Measurements from ENCODE around the gene LRRIQ1. TPM values are rescaled to one million over a fixed set of nuclear protein-coding genes. Genes with fewer than 3 reads are reported as not detected.

LRRIQ1 gene
- total and polyA plus RNA-seq, 2 of the 4 experiments (the other 2 are of a cell fraction): under 0.01 to 0.05 TPM

DNA sequence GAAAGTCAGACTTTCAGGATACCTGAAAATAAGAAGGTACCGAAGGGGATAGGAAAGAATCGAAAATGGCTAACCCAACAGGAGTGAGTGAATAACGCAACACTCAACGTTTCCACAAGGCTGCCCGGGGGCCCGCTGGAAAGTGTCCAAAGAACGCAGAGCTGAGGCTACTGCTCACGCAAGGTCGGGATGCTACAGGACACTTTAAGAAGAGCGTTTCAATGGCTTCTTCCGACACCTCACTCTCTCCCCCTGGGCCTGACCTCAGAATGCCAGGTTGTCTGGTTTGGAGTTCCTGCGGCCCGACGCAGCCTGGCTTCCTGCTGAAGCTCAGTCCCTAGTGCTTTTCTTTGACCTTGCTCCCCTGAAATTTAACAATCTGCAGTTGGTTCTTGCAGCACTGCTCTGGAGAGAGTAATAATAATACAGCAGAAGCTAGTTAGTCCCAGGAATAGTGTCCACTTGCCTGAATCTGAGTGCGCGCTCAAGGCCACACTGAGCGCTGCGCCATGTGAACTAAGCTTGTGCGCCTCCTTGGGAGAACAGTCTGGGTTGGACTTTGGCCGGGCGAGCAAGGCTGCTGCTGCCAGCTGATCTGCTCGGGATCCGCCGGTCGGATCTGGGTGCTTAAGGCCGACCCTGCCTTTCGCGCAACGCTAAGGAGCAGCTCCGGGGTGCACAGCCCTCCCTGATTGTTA lies 241.9 kb downstream of the LRRIQ1 start:
- no peak overlapping the region for H3K23ac ChIP-seq (ENCODE audit: low read depth, low read length)
- H3K4ac ChIP-seq (ENCODE audit: low read depth, low read length): no peak overlapping the region
- no peak overlapping the region for H3K14ac ChIP-seq (replicated peaks; ENCODE audit: low read depth, low read length)
- no peaks in the 10 kb centered on the region for H3K36me3 ChIP-seq (ENCODE audit: control insufficient read depth, insufficient read depth, low read length)
- no peak overlapping the region for H4K91ac ChIP-seq (ENCODE audit: insufficient read depth, low read depth, low read length)
- in situ Hi-C loops (cut with MboI; ENCODE audit: low sequenced_read_pairs) (no loop called here), dilution Hi-C loops (cut with HindIII; ENCODE audit: low sequenced_read_pairs, unreplicated experiment) (no loop called here), intact Hi-C loops (cut with micrococcal nuclease) (no loop called here)
- H3K27ac ChIP-seq (ENCODE audit: insufficient read depth, low read length): no peak overlapping the region
- H3K4me2 ChIP-seq (ENCODE audit: low read depth, low read length): no peak overlapping the region
- peaks cover 13% of the 10 kb centered on the region for H3K9me3 ChIP-seq (ENCODE audit: control insufficient read depth, insufficient read depth, low read length)
- TF ChIP-seq CEBPB (IDR thresholded peaks at IDR 0.05; ENCODE audit: low read depth, low read length): no peak
- TF ChIP-seq RCOR1 (IDR thresholded peaks at IDR 0.05; ENCODE audit: insufficient replicate concordance, low read length): no peak
- no peak for TF ChIP-seq CTCF (conservative IDR thresholded peaks at IDR 0.05; ENCODE audit: low read depth, low read length)
- TF ChIP-seq, protein P1, sequence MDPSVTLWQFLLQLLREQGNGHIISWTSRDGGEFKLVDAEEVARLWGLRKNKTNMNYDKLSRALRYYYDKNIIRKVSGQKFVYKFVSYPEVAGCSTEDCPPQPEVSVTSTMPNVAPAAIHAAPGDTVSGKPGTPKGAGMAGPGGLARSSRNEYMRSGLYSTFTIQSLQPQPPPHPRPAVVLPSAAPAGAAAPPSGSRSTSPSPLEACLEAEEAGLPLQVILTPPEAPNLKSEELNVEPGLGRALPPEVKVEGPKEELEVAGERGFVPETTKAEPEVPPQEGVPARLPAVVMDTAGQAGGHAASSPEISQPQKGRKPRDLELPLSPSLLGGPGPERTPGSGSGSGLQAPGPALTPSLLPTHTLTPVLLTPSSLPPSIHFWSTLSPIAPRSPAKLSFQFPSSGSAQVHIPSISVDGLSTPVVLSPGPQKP (IDR thresholded peaks at IDR 0.05; ENCODE audit: borderline replicate concordance, low read depth, low read length): no peak
- no peak for TF ChIP-seq SMC3 (IDR thresholded peaks at IDR 0.05; ENCODE audit: low read depth, low read length)
- TF ChIP-seq CHD1 (IDR thresholded peaks at IDR 0.05; ENCODE audit: low read depth, low read length): no peak
- TF ChIP-seq POLR2A (IDR thresholded peaks at IDR 0.05; ENCODE audit: low read depth, low read length): no peak
- no peak for TF ChIP-seq RFX5 (IDR thresholded peaks at IDR 0.05; ENCODE audit: low read depth, low read length)
- TF ChIP-seq NFE2L2 (IDR thresholded peaks at IDR 0.05; ENCODE audit: low read depth, low read length): no peak
- no peak for TF ChIP-seq MAZ (IDR thresholded peaks at IDR 0.05; ENCODE audit: borderline replicate concordance, low read depth, low read length)
- TF ChIP-seq MXI1 (IDR thresholded peaks at IDR 0.05; ENCODE audit: borderline replicate concordance, low read depth, low read length): no peak
- no peak for TF ChIP-seq BHLHE40 (IDR thresholded peaks at IDR 0.05; ENCODE audit: low read depth, low read length)
- no peak for TF ChIP-seq MAFK (IDR thresholded peaks at IDR 0.05; ENCODE audit: low read depth, low read length)
- WGBS, 2 experiments (ENCODE audit: extremely low coverage in 2 of 2, insufficient read length in 1 of 2): 62% methylated on average over 12 of the region's 30 CpGs; no CpG with 5 or more reads in 1 of the 2 experiments
- no peak overlapping the region for H2BK5ac ChIP-seq (ENCODE audit: low read depth, low read length, poor library complexity, severe bottlenecking)
- H4K5ac ChIP-seq (ENCODE audit: low read depth, low read length): no peak overlapping the region
- POLR2A ChIA-PET (ENCODE audit: unreplicated experiment): interaction anchor here (0.5 kb wide), 1 partner anchor 31 kb away, joined by 5 read pairs; no protein-coding TSS in a partner anchor
- no peak overlapping the region for H2BK20ac ChIP-seq (ENCODE audit: low read depth, low read length)
- CTCF ChIA-PET: interaction anchor here (1.0 kb wide), 1 partner anchor 22 kb away, joined by 3 read pairs; no protein-coding TSS in a partner anchor
- ATAC-seq (ENCODE audit: low read depth) (no peak), DNase-seq (no peak)
- no peak overlapping the region for H3K56ac ChIP-seq (ENCODE audit: extremely low read depth, insufficient read depth, low read length)
- H3K9me1 ChIP-seq (ENCODE audit: insufficient read depth, low read length): no peaks in the 10 kb centered on the region
- BruUV-seq (replicated peaks): no TSS peak
- no peak overlapping the region for H2BK15ac ChIP-seq (ENCODE audit: low read depth, low read length)
- peaks cover 59% of the 10 kb centered on the region for H3K27me3 ChIP-seq (ENCODE audit: control insufficient read depth, insufficient read depth, low read length)
- H3K18ac ChIP-seq (ENCODE audit: low read depth, low read length): no peak overlapping the region
- H3K4me1 ChIP-seq (ENCODE audit: control insufficient read depth, insufficient read depth, low read length): no peaks in the 10 kb centered on the region
- no peak overlapping the region for H4K8ac ChIP-seq (ENCODE audit: low read depth in 2 of 2, low read length in 2 of 2)
- no peaks in the 10 kb centered on the region for H3K79me1 ChIP-seq (ENCODE audit: low read depth in 1 of 2, low read length in 2 of 2)
- H2AFZ ChIP-seq (replicated peaks; ENCODE audit: low read length, poor library complexity): no peak overlapping the region
- H4K20me1 ChIP-seq (ENCODE audit: insufficient read depth, low read length): no peaks in the 10 kb centered on the region
- H2AK5ac ChIP-seq (ENCODE audit: low read depth, low read length): no peak overlapping the region
- H2AK9ac ChIP-seq (replicated peaks; ENCODE audit: low read depth, low read length, poor library complexity): no peak overlapping the region
- no peak overlapping the region for H2BK120ac ChIP-seq (ENCODE audit: low read depth, low read length)
- H3K4me3 ChIP-seq (ENCODE audit: insufficient read depth, low read depth, low read length): no peak overlapping the region
- H3K9ac ChIP-seq (ENCODE audit: low read depth, low read length): no peak overlapping the region
